Naive B cell (primary cell): ENCODE measurements around the gene TBC1D26. TPM values are rescaled to one million over a fixed set of nuclear protein-coding genes. Genes with fewer than 3 reads are reported as not detected.
"Not testable (repeated sequence)": the region's sequence is repeated elsewhere in the genome, so short reads cannot be mapped to it uniquely, and the experiment has no call there.

Source experiments
- ATAC-seq, 2 donors: fragments of 150-1000 bp; cut with Tn5 transposase; 2 replicates each; pipeline ENCODE4 v1.10.0; 2021; ENCODE audit warnings: low read depth in 2 of 2, mild to moderate bottlenecking in 2 of 2, moderate library complexity in 2 of 2
- DNase-seq: peaks from one replicate; pipeline ENCODE4 v3.0.0; 2022
- H3K27ac Mint-ChIP-seq, 6 donors: one replicate each; pipeline ENCODE4 v1.8.0; 2020 to 2022; ENCODE audit warnings: mild to moderate bottlenecking in 6 of 6, mixed read lengths in 6 of 6, moderate library complexity in 5 of 6, inconsistent platforms in 2 of 6
- H3K27me3 Mint-ChIP-seq, 3 donors: one replicate each; pipeline ENCODE4 v1.8.0; 2021 to 2022; ENCODE audit warnings: mixed read lengths in 3 of 3, mild to moderate bottlenecking in 1 of 3
- H3K36me3 Mint-ChIP-seq, 2 donors: one replicate each; pipeline ENCODE4 v1.8.0; 2020 to 2022; ENCODE audit warnings: mixed read lengths in 2 of 2, inconsistent platforms in 1 of 2, mild to moderate bottlenecking in 1 of 2
- H3K4me1 Mint-ChIP-seq, 3 donors: one replicate each; pipeline ENCODE4 v1.8.0; 2020 to 2022; ENCODE audit warnings: mixed read lengths in 3 of 3, inconsistent platforms in 1 of 3, mild to moderate bottlenecking in 1 of 3, moderate library complexity in 1 of 3
- H3K4me3 Mint-ChIP-seq, 8 donors: one replicate each; pipeline ENCODE4 v1.8.0; 2020 to 2022; ENCODE audit warnings: mild to moderate bottlenecking in 8 of 8, mixed read lengths in 8 of 8, moderate library complexity in 8 of 8, inconsistent platforms in 2 of 8
- H3K9me3 Mint-ChIP-seq, 7 donors: one replicate each; pipeline ENCODE4 v1.8.0; 2020 to 2022; ENCODE audit warnings: mixed read lengths in 7 of 7, mild to moderate bottlenecking in 5 of 7, inconsistent platforms in 2 of 7, moderate library complexity in 1 of 7
- polyA plus RNA-seq, 6 donors: library from polyadenylated mRNA; unstranded; fragments of 300-500 nt; fragmentation: Illumina TruSeq; gene quantifications; one replicate each; pipeline ENCODE4 v1.2.3, GENCODE V29; 2021; ENCODE audit warnings: low read depth in 6 of 6

The TBC1D26 gene
- polyA plus RNA-seq, 6 donors from 2014 or later: not detected

GRCh38 chr17:15770679-15771078 lies 38.6 kb downstream of the TBC1D26 start:
- H3K36me3 Mint-ChIP-seq, H3K27ac Mint-ChIP-seq, DNase-seq, H3K4me1 Mint-ChIP-seq, ATAC-seq, H3K4me3 Mint-ChIP-seq, H3K27me3 Mint-ChIP-seq: not testable (repeated sequence)
- peaks cover 5 to 10% (median 8%) of the 10 kb centered on the region in 7 donors for H3K9me3 Mint-ChIP-seq

- H3K4me1 Mint-ChIP-seq: no peaks in the 10 kb centered on the region
- no peak overlapping the region for H3K27ac Mint-ChIP-seq
- peaks cover 24 to 50% (median 28%) of the 10 kb centered on the region in 7 donors for H3K9me3 Mint-ChIP-seq
- peaks cover 10 to 27% of the 10 kb centered on the region in 2 donors for H3K36me3 Mint-ChIP-seq
- DNase-seq (no peak), ATAC-seq (no peak)
- H3K27me3 Mint-ChIP-seq: peaks cover 6 to 22% (median 18%) of the 10 kb centered on the region in 3 donors
- no peak overlapping the region for H3K4me3 Mint-ChIP-seq
Observed at GRCh38 chr17:15776871-15777270, 44.8 kb downstream of the TBC1D26 start.

GRCh38 chr17:15777297-15777696 lies 45.2 kb downstream of the TBC1D26 start:
- no peak for ATAC-seq
- Mint-ChIP-seq H3K27ac (no peak overlapping the region), H3K27me3 (peaks cover 11 to 26% (median 22%) of the 10 kb centered on the region in 3 donors), H3K36me3 (peaks cover 14 to 27% of the 10 kb centered on the region in 2 donors), H3K4me1 (no peaks in the 10 kb centered on the region), H3K4me3 (no peak overlapping the region), H3K9me3 (peaks cover 24 to 52% (median 32%) of the 10 kb centered on the region in 7 donors)
- DNase-seq: no peak

GRCh38 chr17:15777717-15778116 lies 45.6 kb downstream of the TBC1D26 start:
- peaks cover 15 to 27% of the 10 kb centered on the region in 2 donors for H3K36me3 Mint-ChIP-seq
- H3K9me3 Mint-ChIP-seq: peaks cover 24 to 52% (median 32%) of the 10 kb centered on the region in 7 donors
- ATAC-seq (no peak), DNase-seq (no peak)
- no peaks in the 10 kb centered on the region for H3K4me1 Mint-ChIP-seq
- no peak overlapping the region for H3K27ac Mint-ChIP-seq
- H3K27me3 Mint-ChIP-seq: peaks cover 12 to 29% (median 22%) of the 10 kb centered on the region in 3 donors
- no peak overlapping the region for H3K4me3 Mint-ChIP-seq

- DNase-seq (no peak), ATAC-seq (no peak)
- Mint-ChIP-seq H3K36me3 (peaks cover 15 to 27% of the 10 kb centered on the region in 2 donors), H3K9me3 (peaks cover 21 to 52% (median 32%) of the 10 kb centered on the region in 7 donors), H3K4me1 (peaks cover 0 to 1% (median 0%) of the 10 kb centered on the region in 3 donors), H3K27ac (no peak overlapping the region), H3K27me3 (peaks cover 22 to 40% (median 33%) of the 10 kb centered on the region in 3 donors), H3K4me3 (no peak overlapping the region)
Observed at GRCh38 chr17:15779119-15779518, 47.0 kb downstream of the TBC1D26 start.

- H3K27me3 Mint-ChIP-seq: peaks cover 27 to 46% (median 42%) of the 10 kb centered on the region in 3 donors
- no peak for DNase-seq
- peaks cover 17 to 46% (median 29%) of the 10 kb centered on the region in 7 donors for H3K9me3 Mint-ChIP-seq
- no peak overlapping the region for H3K4me3 Mint-ChIP-seq
- ATAC-seq: no peak
- H3K4me1 Mint-ChIP-seq: peaks cover 0 to 1% (median 0%) of the 10 kb centered on the region in 3 donors
- H3K36me3 Mint-ChIP-seq: peaks cover 15 to 26% of the 10 kb centered on the region in 2 donors
- H3K27ac Mint-ChIP-seq: no peak overlapping the region
Observed at GRCh38 chr17:15780188-15780587, 48.1 kb downstream of the TBC1D26 start.

- Mint-ChIP-seq H3K4me3 (no peak overlapping the region), H3K27ac (no peak overlapping the region), H3K36me3 (peaks cover 15% of the 10 kb centered on the region in 2 donors), H3K27me3 (peaks cover 29 to 42% (median 39%) of the 10 kb centered on the region in 3 donors), H3K4me1 (peaks cover 0 to 6% (median 5%) of the 10 kb centered on the region in 3 donors), H3K9me3 (peaks cover 8 to 25% (median 15%) of the 10 kb centered on the region in 7 donors)
- DNase-seq: no peak
- no peak for ATAC-seq
Observed at GRCh38 chr17:15782866-15783265, 50.8 kb downstream of the TBC1D26 start.

- ATAC-seq (no peak), DNase-seq (no peak)
- Mint-ChIP-seq H3K27me3 (peaks cover 29 to 42% (median 39%) of the 10 kb centered on the region in 3 donors), H3K4me3 (no peak overlapping the region), H3K9me3 (peaks cover 7 to 22% (median 11%) of the 10 kb centered on the region in 7 donors), H3K4me1 (peaks cover 0 to 6% (median 5%) of the 10 kb centered on the region in 3 donors), H3K36me3 (peaks cover 9 to 15% of the 10 kb centered on the region in 2 donors), H3K27ac (no peak overlapping the region)
Observed at GRCh38 chr17:15783461-15783860, 51.4 kb downstream of the TBC1D26 start.

GRCh38 chr17:15784351-15784750 lies 52.3 kb downstream of the TBC1D26 start:
- not testable (repeated sequence) for H3K4me1 Mint-ChIP-seq, H3K27ac Mint-ChIP-seq, ATAC-seq, H3K4me3 Mint-ChIP-seq, DNase-seq
- Mint-ChIP-seq H3K27me3 (peaks cover 29 to 42% (median 37%) of the 10 kb centered on the region in 3 donors), H3K36me3 (peaks cover 6 to 14% of the 10 kb centered on the region in 2 donors), H3K9me3 (peaks cover 5 to 15% (median 7%) of the 10 kb centered on the region in 7 donors)

- H3K4me3 Mint-ChIP-seq, H3K9me3 Mint-ChIP-seq, H3K36me3 Mint-ChIP-seq, H3K27ac Mint-ChIP-seq, H3K4me1 Mint-ChIP-seq, ATAC-seq, DNase-seq: not testable (repeated sequence)
- H3K27me3 Mint-ChIP-seq: peaks cover 18 to 27% (median 22%) of the 10 kb centered on the region in 3 donors
Observed at GRCh38 chr17:15787363-15788075, 55.4 kb downstream of the TBC1D26 start.

GRCh38 chr17:15788365-15788764 lies 56.3 kb downstream of the TBC1D26 start:
- not testable (repeated sequence) for DNase-seq, H3K4me3 Mint-ChIP-seq, H3K27ac Mint-ChIP-seq, H3K4me1 Mint-ChIP-seq, H3K36me3 Mint-ChIP-seq, ATAC-seq, H3K9me3 Mint-ChIP-seq
- H3K27me3 Mint-ChIP-seq: peaks cover 14 to 25% (median 20%) of the 10 kb centered on the region in 3 donors
